Epidermal melanocyte (primary cell): ENCODE measurements around the gene CLSTN2.

Experiments
- DNase-seq: peaks from one replicate; pipeline ENCODE4 v3.0.0; 2011; ENCODE audit warnings: low spot score; ENCODE audit not compliant: insufficient read length

CLSTN2 gene

GRCh38 chr3:140443073-140443472 lies 508.1 kb downstream of the CLSTN2 start:
- DNase-seq, result no peak

GRCh38 chr3:140443806-140444205 lies 508.8 kb downstream of the CLSTN2 start:
- DNase-seq, result no peak

DNA sequence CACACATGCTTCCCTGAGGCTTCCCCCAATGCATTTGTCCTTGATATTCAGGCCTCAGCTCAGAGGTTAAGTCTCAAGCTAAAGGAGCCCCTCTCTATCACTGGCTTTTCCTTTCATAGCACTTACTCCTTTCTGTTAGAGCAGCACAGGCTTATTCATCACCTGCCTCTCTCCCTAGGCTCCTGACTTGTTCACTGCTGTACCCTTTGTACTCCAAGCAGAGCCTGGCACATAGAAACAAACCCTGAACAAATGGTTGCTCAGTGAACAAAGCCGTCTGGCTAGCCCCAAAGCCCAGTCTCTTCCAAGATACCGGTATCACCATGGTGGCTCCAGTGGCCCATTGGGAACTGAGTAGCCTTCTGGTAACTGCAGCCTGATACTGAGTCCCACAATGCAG lies 511.7 kb downstream of the CLSTN2 start:
- DNase-seq, result no peak

- no peak for DNase-seq
Observed at GRCh38 chr3:140447136-140447535, 512.2 kb downstream of the CLSTN2 start.

DNA sequence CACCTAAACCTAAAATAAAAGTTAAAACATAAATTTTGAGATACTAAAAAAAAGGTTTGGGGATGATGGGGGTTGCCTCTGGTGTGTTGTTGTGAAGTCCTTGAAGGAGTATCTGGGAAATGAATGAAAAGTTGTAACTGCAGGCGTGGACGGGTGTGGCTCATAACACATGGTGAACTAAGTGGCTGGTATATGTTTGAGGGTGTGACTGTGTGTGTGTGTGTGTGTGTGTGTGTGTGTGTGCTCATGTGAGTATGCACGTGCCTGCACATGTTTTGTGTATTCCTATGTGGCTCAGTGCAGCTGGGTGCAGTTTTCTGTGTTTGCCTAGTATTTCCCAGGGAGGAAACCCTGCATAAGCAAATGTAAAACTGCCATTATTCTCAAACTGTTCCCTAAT lies 513.0 kb downstream of the CLSTN2 start:
- no peak for DNase-seq

GRCh38 chr3:140449413-140450256 lies 514.6 kb downstream of the CLSTN2 start:
- DNase-seq, result no peak

- DNase-seq, result no peak
Observed at GRCh38 chr3:140453750-140454149, 518.8 kb downstream of the CLSTN2 start.

- no peak for DNase-seq
Observed at GRCh38 chr3:140455521-140456214, 520.7 kb downstream of the CLSTN2 start.

- no peak for DNase-seq
Observed at GRCh38 chr3:140456974-140457373, 522.0 kb downstream of the CLSTN2 start.

DNA sequence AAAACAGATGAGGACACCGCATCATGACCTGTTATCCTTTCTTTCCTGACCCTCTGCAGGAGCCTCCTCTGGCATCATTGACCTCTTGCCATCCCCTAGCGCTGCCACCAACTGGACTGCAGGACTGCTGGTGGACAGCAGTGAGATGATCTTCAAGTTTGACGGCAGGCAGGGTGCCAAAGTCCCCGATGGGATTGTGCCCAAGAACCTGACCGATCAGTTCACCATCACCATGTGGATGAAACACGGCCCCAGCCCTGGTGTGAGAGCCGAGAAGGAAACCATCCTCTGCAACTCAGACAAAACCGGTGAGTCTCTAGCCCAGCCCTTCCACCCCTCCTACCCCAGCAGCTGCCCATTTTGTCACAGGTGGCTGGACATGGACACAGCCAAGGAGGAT lies 524.5 kb downstream of the CLSTN2 start:
- DNase-seq, result no peak

GRCh38 chr3:140461250-140461649 lies 526.3 kb downstream of the CLSTN2 start:
- DNase-seq, result no peak

GRCh38 chr3:140463355-140463754 lies 528.4 kb downstream of the CLSTN2 start:
- no peak for DNase-seq

DNA sequence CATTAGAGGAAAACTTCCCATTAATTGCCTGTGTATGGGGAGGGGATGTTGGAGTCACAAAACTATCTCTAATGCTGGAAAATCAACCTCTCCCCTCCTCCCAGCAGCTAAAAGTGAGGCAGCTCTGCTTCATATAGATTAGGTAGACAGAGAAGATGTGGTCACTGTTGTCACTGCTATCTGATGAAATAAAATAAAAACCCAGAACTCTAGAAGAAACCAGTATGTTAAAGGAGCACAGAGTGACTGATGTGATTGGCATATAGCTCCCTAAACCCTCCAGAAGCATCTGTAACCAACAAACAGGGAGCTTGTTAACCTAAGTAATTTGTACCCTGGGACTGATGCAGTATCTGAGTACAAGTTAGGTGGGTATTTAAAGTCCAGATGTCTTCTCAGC lies 531.0 kb downstream of the CLSTN2 start:
- no peak for DNase-seq

DNA sequence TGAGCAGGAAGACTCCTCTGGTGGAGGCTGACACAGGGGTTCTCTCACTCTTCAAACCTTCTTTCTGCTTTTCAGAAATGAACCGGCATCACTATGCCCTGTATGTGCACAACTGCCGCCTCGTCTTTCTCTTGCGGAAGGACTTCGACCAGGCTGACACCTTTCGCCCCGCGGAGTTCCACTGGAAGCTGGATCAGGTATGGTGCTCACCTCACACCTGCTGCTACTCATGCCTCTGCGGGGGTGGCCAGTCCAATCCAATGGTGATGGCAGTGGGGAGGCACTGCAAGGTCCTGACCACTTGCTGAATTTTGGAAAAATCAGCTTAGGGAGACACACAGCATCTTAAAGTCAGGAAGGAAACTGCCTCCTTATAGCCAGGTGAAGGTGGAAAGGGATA lies 531.5 kb downstream of the CLSTN2 start:
- no peak for DNase-seq

GRCh38 chr3:140467104-140467577 lies 532.2 kb downstream of the CLSTN2 start:
- DNase-seq, result no peak

DNA sequence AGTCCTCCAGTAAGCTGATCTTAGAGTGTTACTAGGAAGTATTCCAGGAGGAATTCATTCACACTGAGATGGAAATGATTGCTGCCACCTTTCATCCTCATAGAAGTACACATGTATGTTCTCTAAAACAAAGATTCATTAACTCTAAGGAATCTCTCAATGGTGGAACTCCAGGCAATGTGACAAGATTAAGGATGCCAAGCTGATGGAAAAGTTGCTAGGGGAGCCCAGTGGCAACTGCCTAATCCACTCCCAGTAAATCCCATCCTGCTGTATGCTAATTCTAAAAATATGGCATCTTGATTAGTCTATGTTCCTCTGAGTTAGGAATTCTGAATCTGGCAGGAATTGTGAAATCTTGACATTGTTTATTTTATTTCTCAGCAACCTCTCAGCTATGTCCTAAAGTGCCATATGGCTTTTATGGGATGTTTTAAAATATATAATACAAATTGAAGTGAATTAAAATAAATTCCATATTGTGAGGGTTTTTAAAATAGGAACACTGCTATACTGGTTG lies 532.9 kb downstream of the CLSTN2 start:
- no peak for DNase-seq

DNA sequence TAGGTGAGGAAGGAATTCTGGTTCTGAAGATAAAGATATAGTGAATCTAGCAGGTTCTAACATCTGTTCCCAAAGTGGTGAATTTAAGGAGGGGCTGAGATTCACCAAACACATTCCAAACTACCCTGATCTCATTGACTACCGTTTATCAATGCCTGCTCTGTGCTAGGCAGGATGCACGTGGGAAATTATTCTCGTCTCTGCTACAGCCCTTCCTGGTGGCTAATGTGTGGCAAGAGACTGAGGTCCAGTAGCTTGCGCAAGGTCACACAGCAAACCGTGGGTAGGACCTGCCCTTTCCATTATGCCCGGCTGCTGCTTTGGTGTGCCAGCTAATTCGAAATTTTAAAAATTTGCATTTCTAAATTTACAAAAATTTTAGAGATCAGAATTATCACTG lies 533.4 kb downstream of the CLSTN2 start:
- DNase-seq, result no peak

- DNase-seq, result no peak
Observed at GRCh38 chr3:140469491-140469890, 534.5 kb downstream of the CLSTN2 start.

DNA sequence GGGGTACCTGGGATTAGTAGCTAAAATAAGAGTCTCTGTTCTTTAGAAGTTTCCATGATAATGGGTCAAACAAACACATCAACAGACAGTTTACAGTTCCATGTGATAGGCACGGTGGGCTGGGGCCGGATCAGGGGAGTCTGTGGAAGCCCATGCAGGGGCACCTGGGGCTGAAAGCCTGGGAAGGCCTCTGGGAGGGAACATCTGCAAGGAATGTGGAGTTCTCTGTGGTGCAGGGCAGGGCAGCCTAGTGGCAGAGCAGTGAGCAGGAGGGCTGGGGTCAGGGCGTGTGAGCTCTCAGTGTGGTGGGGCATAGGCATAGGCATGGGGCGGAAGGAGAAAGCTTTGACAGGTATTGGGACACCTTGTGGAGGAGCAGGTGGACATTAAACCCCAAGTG lies 535.2 kb downstream of the CLSTN2 start:
- no peak for DNase-seq

DNA sequence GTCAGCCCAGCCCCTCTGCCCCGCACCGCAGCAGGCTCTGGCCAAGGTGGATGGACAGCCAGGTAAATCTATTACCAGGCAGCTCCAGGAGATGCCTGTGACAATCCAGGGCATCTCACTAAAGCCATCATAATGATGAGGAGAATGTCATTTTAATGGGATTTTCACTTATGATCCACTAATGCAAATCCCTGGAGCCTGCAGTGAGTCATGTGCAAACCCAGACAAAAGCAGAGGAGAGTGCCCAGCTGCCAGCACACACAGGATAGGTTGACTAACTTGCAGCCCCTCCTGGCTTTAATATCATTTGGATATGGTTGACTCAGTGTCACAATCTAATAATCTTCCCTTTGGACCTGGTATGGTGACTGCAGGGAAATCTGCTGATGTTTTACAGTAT lies 536.0 kb downstream of the CLSTN2 start:
- DNase-seq, result no peak

- DNase-seq, result no peak
Observed at GRCh38 chr3:140472306-140473020, 537.5 kb downstream of the CLSTN2 start.

GRCh38 chr3:140487566-140487965 lies 552.6 kb downstream of the CLSTN2 start:
- DNase-seq, result no peak
